SK-N-SH (cell line): ENCODE results near the gene KCNJ11. TPM values are rescaled to one million over a fixed set of nuclear protein-coding genes. Genes with fewer than 3 reads are reported as not detected.

Source experiments
- CTCF ChIA-PET: fragments of 300-600, 350-600 bp; formaldehyde crosslinking; extraction: SDS; loops from one replicate; lab custom pipeline; 2021; lab: Yijun Ruan, JAX
- POLR2A ChIA-PET: fragments of 350-600 bp; sonication (Branson Sonifier 250); formaldehyde crosslinking; extraction: SDS; loops from one replicate; lab custom pipeline; 2020; ENCODE audit warnings: antibody characterized with exemption, inconsistent platforms; lab: Yijun Ruan, JAX
- DNase-seq: peaks from one replicate; pipeline ENCODE4 v3.0.0; 2012
- H2AFZ ChIP-seq: fragments of 200-600 bp; sonication (generic); 2 replicates; pipeline ENCODE4 v1.8.1; 2016; ENCODE audit warnings: antibody characterized with exemption, mild to moderate bottlenecking, low read depth
- H3F3A ChIP-seq: fragments of 200-600 bp; sonication (generic); replicated peaks from 2 replicates; pipeline ENCODE3; 2016; ENCODE audit warnings: antibody characterized with exemption, mild to moderate bottlenecking; ENCODE audit not compliant: insufficient read depth
- H3K27ac ChIP-seq, 2 experiments: fragments of 200-500 bp in 1 of 2; fragments of 200-600 bp in 1 of 2; sonication (Bioruptor generic) in 1 of 2; sonication (generic), shearing (Covaris generic) in 1 of 2; 2 replicates each; pipeline versions ENCODE4 v1.5.1 to v1.6.1; 2014 to 2016; ENCODE audit warnings: low read depth in 2 of 2, inconsistent platforms in 1 of 2, low read length in 1 of 2, mild to moderate bottlenecking in 1 of 2, mixed read lengths in 1 of 2
- H3K27me3 ChIP-seq: fragments of 200-600 bp; sonication (generic), shearing (Covaris generic); 2 replicates; pipeline ENCODE4 v1.6.1; 2016; ENCODE audit warnings: mixed run types; ENCODE audit not compliant: insufficient read depth
- H3K36me3 ChIP-seq, 2 experiments: fragments of 200-500 bp in 1 of 2; fragments of 200-600 bp in 1 of 2; sonication (Bioruptor generic) in 1 of 2; sonication (generic) in 1 of 2; replicated peaks in 1 of 2; 2 replicates each; pipeline versions ENCODE3 to v1.5.1; 2014 to 2016; ENCODE audit warnings: low read length in 1 of 2, mild to moderate bottlenecking in 1 of 2; ENCODE audit not compliant: insufficient read depth in 2 of 2, control insufficient read depth in 1 of 2
- H3K4me1 ChIP-seq, 2 experiments: fragments of 200-500 bp in 1 of 2; fragments of 200-600 bp in 1 of 2; sonication (Bioruptor generic) in 1 of 2; sonication (generic), shearing (Covaris generic) in 1 of 2; 2 replicates each; pipeline versions ENCODE4 v1.5.1 to v1.6.1; 2014 to 2016; ENCODE audit warnings: low read depth in 1 of 2, low read length in 1 of 2, mixed run types in 1 of 2; ENCODE audit not compliant: insufficient read depth in 2 of 2, control insufficient read depth in 1 of 2
- H3K4me2 ChIP-seq: fragments of 200-600 bp; sonication (generic), shearing (Covaris generic); 2 replicates; pipeline ENCODE4 v1.6.1; 2017; ENCODE audit warnings: mixed run types
- H3K4me3 ChIP-seq, 2 experiments: fragments of 200-500 bp in 1 of 2; fragments of 200-600 bp in 1 of 2; sonication (Bioruptor generic) in 1 of 2; sonication (generic), shearing (Covaris generic) in 1 of 2; 2 replicates each; pipeline versions ENCODE4 v1.5.1 to v1.8.1; 2014 to 2016; ENCODE audit warnings: low read depth in 2 of 2, inconsistent platforms in 1 of 2, low read length in 1 of 2, mild to moderate bottlenecking in 1 of 2, mixed read lengths in 1 of 2, moderate library complexity in 1 of 2
- H3K79me2 ChIP-seq: fragments of 200-600 bp; sonication (generic); 2 replicates; pipeline ENCODE4 v1.8.1; 2017; ENCODE audit warnings: mild to moderate bottlenecking; ENCODE audit not compliant: insufficient read depth
- H3K9ac ChIP-seq: fragments of 200-600 bp; sonication (generic); 2 replicates; pipeline ENCODE4 v1.6.1; 2017; ENCODE audit warnings: mixed run types
- H3K9me2 ChIP-seq: fragments of 200-600 bp; sonication (generic); 2 replicates; pipeline ENCODE4 v1.6.1; 2017; ENCODE audit warnings: mixed run types
- H3K9me3 ChIP-seq: fragments of 200-600 bp; sonication (generic); 2 replicates; pipeline ENCODE4 v1.6.1; 2017; ENCODE audit warnings: mixed run types, mild to moderate bottlenecking, moderate library complexity
- H4K20me1 ChIP-seq: fragments of 200-600 bp; sonication (generic); 2 replicates; pipeline ENCODE4 v1.6.1; 2017; ENCODE audit warnings: mild to moderate bottlenecking, mixed run types; ENCODE audit not compliant: insufficient read depth
- CTCF ChIP-seq: fragments of 200-600 bp; sonication (generic); IDR thresholded peaks from 2 replicates; pipeline ENCODE4 v1.6.1; 2017; ENCODE audit warnings: antibody characterized with exemption, mild to moderate bottlenecking, moderate library complexity
- IRF3 ChIP-seq: fragments of 150-350 bp; IDR thresholded peaks from 2 replicates; pipeline ENCODE4 v1.6.1; 2016; ENCODE audit warnings: mild to moderate bottlenecking, low read depth, low read length
- NRF1 ChIP-seq: IDR thresholded peaks from 2 replicates; pipeline ENCODE4 v1.6.1; 2012; ENCODE audit warnings: low read depth, mild to moderate bottlenecking, low read length
- SIN3A ChIP-seq: IDR thresholded peaks from 2 replicates; pipeline ENCODE4 v1.6.1; 2012; ENCODE audit warnings: low read depth, mild to moderate bottlenecking, low read length, moderate library complexity, borderline replicate concordance
- USF1 ChIP-seq: IDR thresholded peaks from 2 replicates; pipeline ENCODE4 v1.4.0; 2012; ENCODE audit warnings: low read depth, borderline replicate concordance
- YY1 ChIP-seq: IDR thresholded peaks from 2 replicates; pipeline ENCODE4 v1.4.0; 2012; ENCODE audit warnings: low read depth, mild to moderate bottlenecking
- ZBTB33 ChIP-seq: IDR thresholded peaks from 2 replicates; pipeline ENCODE4 v1.4.0; 2012; ENCODE audit warnings: low read depth, borderline replicate concordance
- WGBS: methylation state at CpG from one replicate; pipeline ENCODE4 v1.1.6; 2017; ENCODE audit warnings: low lambda C conversion rate; 5-methylcytosine and 5-hydroxymethylcytosine counted together
- polyA plus RNA-seq, 3 experiments: library from polyadenylated mRNA; depleted of rRNA; stranded (reverse); fragments of >200 nt; gene quantifications; 2 replicates each; pipeline ENCODE4 v1.2.3, GENCODE V29; 2012

Gene KCNJ11
- polyA plus RNA-seq, 1 of the 3 experiments (the other 2 are of a cell fraction): 0.23 TPM

- TF ChIP-seq IRF3: no peak
- no peak for TF ChIP-seq NRF1
- TF ChIP-seq YY1: no peak
- no peak for TF ChIP-seq USF1
- TF ChIP-seq SIN3A: peak; percentile 9; the same call in 1 of the 2 replicates
- 0 out of 2 replicates have a peak, but pooled peaks have one; percentile 39 for TF ChIP-seq ZBTB33
- TF ChIP-seq, all 33 proteins: peak for 4
These were observed 36.8 kb downstream of the KCNJ11 start, which contains the start of gene NCR3LG1 (continued) for GRCh38 chr11:17351510-17352176.

GRCh38 chr11:17351172-17351509, 37.3 kb downstream of the KCNJ11 start:
- Histone ChIP-seq H3K4me2 (peak overlapping the region; percentile 95), H4K20me1 (no peaks in the 10 kb centered on the region), H3K36me3 (no peaks in the 10 kb centered on the region), H3K4me1 (peaks cover 5 to 14% of the 10 kb centered on the region in 2 experiments; a peak in 3 of 4 replicates), H2AFZ (0 out of 2 replicates have a peak overlapping the region, but pooled peaks have one; percentile 96), H3K9me2 (no peaks in the 10 kb centered on the region), H3K27me3 (no peaks in the 10 kb centered on the region), H3K4me3 (peak overlapping the region; percentile 64 to 77; a peak in 3 of 4 replicates), H3K9ac (no peak overlapping the region), H3K79me2 (no peaks in the 10 kb centered on the region), H3K27ac (no peak overlapping the region), H3K9me3 (no peaks in the 10 kb centered on the region), H3F3A (peaks cover 21% of the 10 kb centered on the region)
- TF ChIP-seq USF1: no peak
- TF ChIP-seq CTCF: peak; percentile 22; the same call in 1 of the 2 replicates
- ChIA-PET CTCF (interaction anchor here (0.9 kb wide), 1 partner anchor 16 kb away, joined by 4 read pairs; no protein-coding TSS in a partner anchor), POLR2A (no interaction called here)
- DNase-seq: no peak
- WGBS: 57% methylated on average over 12 of the region's 12 CpGs
